ENCODE data around the gene SWAP70.

DNA sequence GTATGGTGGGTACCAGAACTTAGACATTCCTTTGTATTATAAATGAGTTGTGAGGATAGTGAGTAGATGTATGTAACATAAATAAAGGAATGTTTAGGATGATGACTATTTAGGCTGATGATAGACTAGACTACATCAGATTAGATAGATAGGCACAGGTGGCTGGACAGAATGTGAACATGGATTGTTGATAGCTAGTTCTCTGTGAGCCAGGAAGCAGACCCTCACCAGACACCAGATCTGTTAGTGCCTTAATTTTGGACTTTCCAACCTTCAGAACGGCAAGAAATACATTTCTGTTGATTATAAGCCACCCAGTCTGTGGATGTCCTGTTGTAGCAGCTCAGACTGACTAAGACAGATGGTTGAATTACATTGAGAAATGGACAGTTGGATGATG, 99.4 kb downstream of the SWAP70 start:
- TF ChIP-seq EZH2phosphoT487 (IDR thresholded peaks at IDR 0.05; ENCODE audit: borderline replicate concordance, low read length), result no peak
- TF ChIP-seq, protein P1, sequence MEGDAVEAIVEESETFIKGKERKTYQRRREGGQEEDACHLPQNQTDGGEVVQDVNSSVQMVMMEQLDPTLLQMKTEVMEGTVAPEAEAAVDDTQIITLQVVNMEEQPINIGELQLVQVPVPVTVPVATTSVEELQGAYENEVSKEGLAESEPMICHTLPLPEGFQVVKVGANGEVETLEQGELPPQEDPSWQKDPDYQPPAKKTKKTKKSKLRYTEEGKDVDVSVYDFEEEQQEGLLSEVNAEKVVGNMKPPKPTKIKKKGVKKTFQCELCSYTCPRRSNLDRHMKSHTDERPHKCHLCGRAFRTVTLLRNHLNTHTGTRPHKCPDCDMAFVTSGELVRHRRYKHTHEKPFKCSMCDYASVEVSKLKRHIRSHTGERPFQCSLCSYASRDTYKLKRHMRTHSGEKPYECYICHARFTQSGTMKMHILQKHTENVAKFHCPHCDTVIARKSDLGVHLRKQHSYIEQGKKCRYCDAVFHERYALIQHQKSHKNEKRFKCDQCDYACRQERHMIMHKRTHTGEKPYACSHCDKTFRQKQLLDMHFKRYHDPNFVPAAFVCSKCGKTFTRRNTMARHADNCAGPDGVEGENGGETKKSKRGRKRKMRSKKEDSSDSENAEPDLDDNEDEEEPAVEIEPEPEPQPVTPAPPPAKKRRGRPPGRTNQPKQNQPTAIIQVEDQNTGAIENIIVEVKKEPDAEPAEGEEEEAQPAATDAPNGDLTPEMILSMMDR (IDR thresholded peaks at IDR 0.05; ENCODE audit: low read depth, low read length, poor library complexity, severe bottlenecking), result no peak
